HT-29 (cell line): ENCODE results near the gene AVPR2. TPM values are rescaled to one million over a fixed set of nuclear protein-coding genes. Genes with fewer than 3 reads are reported as not detected.

ENCODE experiments used
- DNase-seq: peaks from one replicate; pipeline ENCODE4 v3.0.0-alpha.2; 2015; ENCODE audit warnings: low spot score
- total RNA-seq: library from RNA; depleted of rRNA; stranded (reverse); fragments of >200 nt; shearing (Covaris generic); gene quantifications from 2 replicates; pipeline ENCODE4 v1.2.3, GENCODE V29; 2014

Gene AVPR2
- total RNA-seq, 1 experiment from 2014 or later: not detected

GRCh38 chrX:153913701-153914100 lies 9.2 kb downstream of the AVPR2 start:
- no peak for DNase-seq

GRCh38 chrX:153917869-153918268 lies 13.4 kb downstream of the AVPR2 start:
- DNase-seq: no peak

GRCh38 chrX:153919281-153919680 lies 14.8 kb downstream of the AVPR2 start:
- no peak for DNase-seq

GRCh38 chrX:153920546-153920945 lies 16.1 kb downstream of the AVPR2 start:
- DNase-seq: no peak

GRCh38 chrX:153921070-153921469 lies 16.6 kb downstream of the AVPR2 start:
- DNase-seq: no peak

- DNase-seq: no peak
Measured at GRCh38 chrX:153921511-153922446, 17.3 kb downstream of the AVPR2 start.

GRCh38 chrX:153922932-153923857 lies 18.7 kb downstream of the AVPR2 start:
- DNase-seq: peak; percentile 74

- DNase-seq: peak; percentile 62
Measured at GRCh38 chrX:153924149-153924861, 19.8 kb downstream of the AVPR2 start.

GRCh38 chrX:153925387-153925738 lies 20.9 kb downstream of the AVPR2 start:
- DNase-seq: no peak

- DNase-seq: no peak
Measured at GRCh38 chrX:153925739-153926551, 21.5 kb downstream of the AVPR2 start, which contains the start of gene ARHGAP4. Gene ARHGAP4 (minus strand): TSS chrX:153926264. CDS start chrX:153926202, 62 bp downstream.

GRCh38 chrX:153926552-153926857 lies 22.0 kb downstream of the AVPR2 start:
- no peak for DNase-seq

- no peak for DNase-seq
Measured at GRCh38 chrX:153926858-153927671, 22.6 kb downstream of the AVPR2 start.

- no peak for DNase-seq
Measured at GRCh38 chrX:153927672-153927921, 23.1 kb downstream of the AVPR2 start.

- DNase-seq: peak; percentile 99
Measured at GRCh38 chrX:153927922-153928760, 23.7 kb downstream of the AVPR2 start.

GRCh38 chrX:153928846-153929245 lies 24.4 kb downstream of the AVPR2 start:
- DNase-seq: no peak

GRCh38 chrX:153929576-153929975 lies 25.1 kb downstream of the AVPR2 start:
- DNase-seq: no peak

GRCh38 chrX:153930011-153930910 lies 25.8 kb downstream of the AVPR2 start:
- DNase-seq: no peak

- DNase-seq: no peak
Measured at GRCh38 chrX:153931151-153931550, 26.7 kb downstream of the AVPR2 start.
